Transverse colon (tissue), 4 donors: ENCODE data around the gene PHYKPL. TPM values are rescaled to one million over a fixed set of nuclear protein-coding genes. Genes with fewer than 3 reads are reported as not detected.

ENCODE experiments used
- DNase-seq: peaks from one replicate; pipeline ENCODE4 v3.0.0-alpha.2; 2019
- H3K27ac ChIP-seq, 4 donors: fragments of 200-600 bp; sonication (generic); 2 replicates each; pipeline ENCODE4 v1.5.1; 2016 to 2018; ENCODE audit warnings: inconsistent platforms in 4 of 4
- H3K27me3 ChIP-seq: fragments of 200-600 bp; sonication (generic); 2 replicates; pipeline ENCODE4 v1.5.1; 2017; ENCODE audit warnings: inconsistent platforms
- H3K36me3 ChIP-seq, 4 donors: fragments of 200-600 bp; sonication (generic); 2 replicates each; pipeline ENCODE4 v1.5.1; 2017 to 2019; ENCODE audit warnings: inconsistent platforms in 4 of 4
- H3K4me1 ChIP-seq, 4 donors: fragments of 200-600 bp; sonication (generic); 2 replicates each; pipeline ENCODE4 v1.5.1; 2017 to 2020; ENCODE audit warnings: inconsistent platforms in 4 of 4
- H3K4me3 ChIP-seq, 4 donors: fragments of 200-600 bp; sonication (generic); 1 replicate in 1 of 4; 2 replicates in 3 of 4; pipeline versions ENCODE4 v1.5.1 to v1.6.1; 2017 to 2019; ENCODE audit warnings: inconsistent platforms in 4 of 4
- H3K9me3 ChIP-seq, 2 donors: fragments of 200-600 bp; sonication (generic); 2 replicates each; pipeline ENCODE4 v1.5.1; 2017 to 2019; ENCODE audit warnings: inconsistent platforms in 2 of 2
- EP300 ChIP-seq: sonication (generic); formaldehyde crosslinking; IDR thresholded peaks from one replicate; pipeline ENCODE4 v1.6.1; 2017; ENCODE audit warnings: antibody characterized with exemption, low read depth
- POLR2A ChIP-seq: fragments of 450-650 bp; IDR thresholded peaks from one replicate; pipeline ENCODE4 v1.6.1; 2016; ENCODE audit warnings: antibody characterized with exemption, mild to moderate bottlenecking, moderate library complexity
- POLR2AphosphoS5 ChIP-seq, 3 donors: sonication (generic); formaldehyde crosslinking; IDR thresholded peaks; one replicate each; pipeline ENCODE4 v1.6.1; 2016; ENCODE audit warnings: antibody characterized with exemption in 3 of 3
- WGBS, 2 donors: methylation state at CpG; one replicate each; pipeline ENCODE4 v1.1.5; 2018; ENCODE audit warnings: low coverage in 1 of 2; 5-methylcytosine and 5-hydroxymethylcytosine counted together
- in situ Hi-C, 4 donors: fragments of 200-750 bp; cut with MboI; loops; one replicate each; pipeline versions ENCODE4 v1.15.0 to v1.15.1; 2017; ENCODE audit warnings: low sequenced_read_pairs in 3 of 4, low pct_ligation_motif_present in 1 of 4, low pct_unique_long_range_greater_than_20kb in 1 of 4
- intact Hi-C: fragments of 100-400 bp; cut with DNase I; formaldehyde crosslinking; loops from one replicate; pipeline ENCODE4 v1.15.1; 2023; ENCODE audit warnings: low total_unique reads
- total RNA-seq, 4 donors: library from RNA; depleted of rRNA; stranded (reverse); fragments of >200 nt; gene quantifications; one replicate each; pipeline ENCODE4 v1.1.0, GENCODE V29; 2016
- TF ChIP-seq, protein P1 (sequence below), 5 experiments: fragments of 200-600 bp in 3 of 5; fragments of 450-650 bp in 2 of 5; sonication (generic) in 3 of 5; IDR thresholded peaks; 1 replicate in 2 of 5; 2 replicates in 3 of 5; pipeline ENCODE4 v1.5.1; 2016 to 2017; ENCODE audit warnings: antibody characterized with exemption in 5 of 5, inconsistent platforms in 3 of 5, mild to moderate bottlenecking in 2 of 5, moderate library complexity in 1 of 5

Gene PHYKPL
- total RNA-seq, 4 donors from 2014 or later, result 124 to 405 (median 197) TPM

DNA sequence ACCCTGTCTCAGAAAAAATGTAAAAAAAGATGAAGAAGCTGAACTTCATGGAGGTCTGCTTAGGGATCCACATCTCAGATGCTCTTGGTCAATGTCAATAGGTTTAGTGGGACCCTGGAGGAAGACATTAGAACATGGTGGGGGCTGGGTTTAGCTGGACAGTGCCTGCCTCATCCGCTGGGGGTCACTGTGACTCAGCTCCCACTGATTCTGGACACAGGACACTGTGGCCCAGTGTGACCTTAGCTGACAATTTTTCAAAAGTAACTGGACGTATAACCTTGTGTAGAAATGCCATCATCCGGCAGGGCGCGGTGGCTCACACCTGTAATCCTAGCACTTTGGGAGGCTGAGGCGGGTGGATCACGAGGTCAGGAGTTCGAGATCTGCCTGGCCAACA, 35.6 kb downstream of the PHYKPL start:
- WGBS, 2 donors, result 80 to 87% methylated on average over 3 to 8 of the region's 8 CpGs
- in situ Hi-C loops, result no loop called here
- DNase-seq, result peak; percentile 27
- H3K4me3 ChIP-seq, result no peak overlapping the region
- no peak overlapping the region for H3K27ac ChIP-seq
- intact Hi-C loops, result no loop called here
- no peaks in the 10 kb centered on the region for H3K9me3 ChIP-seq
- H3K36me3 ChIP-seq, result no peaks in the 10 kb centered on the region
- no peak for TF ChIP-seq EP300
- TF ChIP-seq POLR2AphosphoS5 (IDR thresholded peaks at IDR 0.05), result no peak
- no peak for TF ChIP-seq POLR2A
- TF ChIP-seq, protein P1, sequence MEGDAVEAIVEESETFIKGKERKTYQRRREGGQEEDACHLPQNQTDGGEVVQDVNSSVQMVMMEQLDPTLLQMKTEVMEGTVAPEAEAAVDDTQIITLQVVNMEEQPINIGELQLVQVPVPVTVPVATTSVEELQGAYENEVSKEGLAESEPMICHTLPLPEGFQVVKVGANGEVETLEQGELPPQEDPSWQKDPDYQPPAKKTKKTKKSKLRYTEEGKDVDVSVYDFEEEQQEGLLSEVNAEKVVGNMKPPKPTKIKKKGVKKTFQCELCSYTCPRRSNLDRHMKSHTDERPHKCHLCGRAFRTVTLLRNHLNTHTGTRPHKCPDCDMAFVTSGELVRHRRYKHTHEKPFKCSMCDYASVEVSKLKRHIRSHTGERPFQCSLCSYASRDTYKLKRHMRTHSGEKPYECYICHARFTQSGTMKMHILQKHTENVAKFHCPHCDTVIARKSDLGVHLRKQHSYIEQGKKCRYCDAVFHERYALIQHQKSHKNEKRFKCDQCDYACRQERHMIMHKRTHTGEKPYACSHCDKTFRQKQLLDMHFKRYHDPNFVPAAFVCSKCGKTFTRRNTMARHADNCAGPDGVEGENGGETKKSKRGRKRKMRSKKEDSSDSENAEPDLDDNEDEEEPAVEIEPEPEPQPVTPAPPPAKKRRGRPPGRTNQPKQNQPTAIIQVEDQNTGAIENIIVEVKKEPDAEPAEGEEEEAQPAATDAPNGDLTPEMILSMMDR (IDR thresholded peaks at IDR 0.05), result peak; percentile 30 to 63 (median 41)
- H3K27me3 ChIP-seq, result peaks cover 12% of the 10 kb centered on the region
- H3K4me1 ChIP-seq, result peaks cover 0 to 6% (median 2%) of the 10 kb centered on the region in 4 donors

- TF ChIP-seq, protein P1 (IDR thresholded peaks at IDR 0.05), result no peak
- no peak for TF ChIP-seq POLR2A
- TF ChIP-seq EP300, result no peak
- TF ChIP-seq POLR2AphosphoS5 (IDR thresholded peaks at IDR 0.05), result no peak
- in situ Hi-C loops, result no loop called here
- Histone ChIP-seq H3K27ac (no peak overlapping the region), H3K36me3 (no peaks in the 10 kb centered on the region), H3K27me3 (peaks cover 12% of the 10 kb centered on the region), H3K9me3 (no peaks in the 10 kb centered on the region), H3K4me1 (no peaks in the 10 kb centered on the region), H3K4me3 (no peak overlapping the region)
- DNase-seq, result no peak
- intact Hi-C loops, result no loop called here
- 67 to 83% methylated on average over 1 to 7 of the region's 7 CpGs for WGBS, 2 donors
Observed at GRCh38 chr5:178196281-178196812, 36.3 kb downstream of the PHYKPL start.

- in situ Hi-C loops (no loop called here), intact Hi-C loops (no loop called here)
- Histone ChIP-seq H3K27ac (no peak overlapping the region), H3K4me1 (no peaks in the 10 kb centered on the region), H3K36me3 (no peaks in the 10 kb centered on the region), H3K9me3 (no peaks in the 10 kb centered on the region), H3K27me3 (peaks cover 12% of the 10 kb centered on the region), H3K4me3 (no peak overlapping the region)
- 54 to 67% methylated on average over 1 to 7 of the region's 7 CpGs for WGBS, 2 donors
- TF ChIP-seq POLR2A, result no peak
- no peak for TF ChIP-seq EP300
- no peak for TF ChIP-seq POLR2AphosphoS5 (IDR thresholded peaks at IDR 0.05)
- TF ChIP-seq, protein P1 (IDR thresholded peaks at IDR 0.05), result no peak
- no peak for DNase-seq
Observed at GRCh38 chr5:178194026-178194425, 38.6 kb downstream of the PHYKPL start.

- Histone ChIP-seq H3K4me1 (no peaks in the 10 kb centered on the region), H3K36me3 (no peaks in the 10 kb centered on the region), H3K27me3 (peaks cover 12% of the 10 kb centered on the region), H3K4me3 (no peak overlapping the region), H3K27ac (no peak overlapping the region), H3K9me3 (no peaks in the 10 kb centered on the region)
- TF ChIP-seq, protein P1 (IDR thresholded peaks at IDR 0.05), result no peak
- TF ChIP-seq POLR2A (no peak), EP300 (no peak), POLR2AphosphoS5 (IDR thresholded peaks at IDR 0.05) (no peak)
- no peak for DNase-seq
- in situ Hi-C loops (no loop called here), intact Hi-C loops (no loop called here)
- 48 to 66% methylated on average over 8 of the region's 8 CpGs for WGBS, 2 donors
Observed at GRCh38 chr5:178193251-178193809, 39.3 kb downstream of the PHYKPL start.
